GM23338 (cell line): Measurements from ENCODE around the gene CLIC5. TPM values are rescaled to one million over a fixed set of nuclear protein-coding genes. Genes with fewer than 3 reads are reported as not detected.

Experiments
- ATAC-seq: fragments of 200-7000 bp; cut with Tn5 transposase; 3 replicates; pipeline ENCODE4 v1.9.1; 2020
- DNase-seq: peaks from one replicate; pipeline ENCODE4 v3.0.0-alpha.2; 2015; ENCODE audit warnings: low spot score
- H2AFZ ChIP-seq: fragments of 200-600 bp; sonication (generic); 2 replicates; pipeline ENCODE4 v1.8.0; 2016; ENCODE audit warnings: antibody characterized with exemption, mild to moderate bottlenecking, moderate library complexity
- H3F3A ChIP-seq: fragments of 200-600 bp; sonication (generic); replicated peaks from 2 replicates; pipeline ENCODE4 v1.8.0; 2017; ENCODE audit warnings: antibody characterized with exemption, mixed run types, low read depth
- H3K27ac ChIP-seq: fragments of 200-600 bp; sonication (generic); 2 replicates; pipeline ENCODE4 v1.6.1; 2016; ENCODE audit warnings: low read depth
- H3K27me3 ChIP-seq: fragments of 200-600 bp; sonication (generic); 2 replicates; pipeline ENCODE4 v1.8.0; 2016; ENCODE audit warnings: mild to moderate bottlenecking, mixed run types, moderate library complexity; ENCODE audit not compliant: insufficient read depth
- H3K36me3 ChIP-seq: fragments of 200-600 bp; sonication (generic); 2 replicates; pipeline ENCODE4 v1.8.0; 2016; ENCODE audit warnings: mild to moderate bottlenecking; ENCODE audit not compliant: insufficient read depth
- H3K4me1 ChIP-seq: fragments of 200-600 bp; sonication (generic); 2 replicates; pipeline ENCODE4 v1.8.0; 2016; ENCODE audit warnings: mild to moderate bottlenecking, moderate library complexity; ENCODE audit not compliant: insufficient read depth
- H3K4me2 ChIP-seq: fragments of 200-600 bp; sonication (generic); 2 replicates; pipeline ENCODE4 v1.7.1; 2017; ENCODE audit warnings: mixed run types
- H3K4me3 ChIP-seq: fragments of 200-600 bp; sonication (generic); 2 replicates; pipeline ENCODE4 v1.6.1; 2016; ENCODE audit warnings: mixed run types
- H3K79me2 ChIP-seq: fragments of 200-600 bp; sonication (generic); replicated peaks from 2 replicates; pipeline ENCODE4 v1.8.0; 2017; ENCODE audit warnings: mild to moderate bottlenecking; ENCODE audit not compliant: insufficient read depth
- H3K9me2 ChIP-seq: fragments of 200-600 bp; sonication (generic); 2 replicates; pipeline ENCODE4 v1.8.0; 2017; ENCODE audit not compliant: insufficient read depth
- H4K20me1 ChIP-seq: fragments of 200-600 bp; sonication (generic); replicated peaks from 2 replicates; pipeline ENCODE4 v1.8.0; 2017; ENCODE audit warnings: mild to moderate bottlenecking; ENCODE audit not compliant: insufficient read depth
- H3K27ac Mint-ChIP-seq: 2 replicates; pipeline ENCODE4 v1.8.0; 2020; ENCODE audit warnings: inconsistent platforms, mild to moderate bottlenecking, moderate library complexity, mixed read lengths
- H3K27me3 Mint-ChIP-seq: 3 replicates; pipeline ENCODE4 v1.8.0; 2022; ENCODE audit warnings: low read depth, mild to moderate bottlenecking, moderate library complexity, mixed read lengths, inconsistent platforms; ENCODE audit not compliant: insufficient read depth, poor library complexity
- H3K36me3 Mint-ChIP-seq: 3 replicates; pipeline ENCODE4 v1.8.0; 2021; ENCODE audit warnings: low read depth, mild to moderate bottlenecking, inconsistent platforms, moderate library complexity, mixed read lengths
- H3K4me1 Mint-ChIP-seq: 3 replicates; pipeline ENCODE4 v1.8.0; 2020; ENCODE audit warnings: mild to moderate bottlenecking, inconsistent platforms, mixed read lengths
- H3K4me3 Mint-ChIP-seq: 3 replicates; pipeline ENCODE4 v1.8.0; 2021; ENCODE audit warnings: moderate library complexity, mild to moderate bottlenecking, inconsistent platforms, mixed read lengths
- H3K9me3 Mint-ChIP-seq: 3 replicates; pipeline ENCODE4 v1.8.0; 2020; ENCODE audit warnings: moderate library complexity, mild to moderate bottlenecking, inconsistent platforms, mixed read lengths
- CREB1 ChIP-seq: fragments of 250-450 bp; sonication (Bioruptor Pico); IDR thresholded peaks from 2 replicates; pipeline ENCODE4 v1.5.0; 2020; ENCODE audit warnings: low read depth, mild to moderate bottlenecking, moderate library complexity
- EZH2 ChIP-seq: fragments of 200-600 bp; sonication (generic); IDR thresholded peaks from one replicate; pipeline ENCODE4 v1.8.0; 2017; ENCODE audit warnings: antibody characterized with exemption, mild to moderate bottlenecking, low read depth; ENCODE audit not compliant: unreplicated experiment
- EZH2phosphoT487 ChIP-seq: fragments of 200-600 bp; sonication (generic); IDR thresholded peaks from one replicate; pipeline ENCODE4 v1.8.1; 2018; ENCODE audit warnings: antibody characterized with exemption; ENCODE audit not compliant: unreplicated experiment
- JUNB ChIP-seq: IDR thresholded peaks from one replicate; pipeline ENCODE4 v1.6.1; 2016; ENCODE audit warnings: antibody characterized with exemption; ENCODE audit not compliant: unreplicated experiment
- NANOG ChIP-seq: IDR thresholded peaks from 2 replicates; pipeline ENCODE4 v1.6.1; 2016; ENCODE audit warnings: antibody characterized with exemption, borderline replicate concordance
- POLR2AphosphoS5 ChIP-seq: IDR thresholded peaks from 2 replicates; pipeline ENCODE4 v1.6.1; 2016; ENCODE audit warnings: antibody characterized with exemption, low read depth
- STAT1 ChIP-seq: IDR thresholded peaks from one replicate; pipeline ENCODE4 v1.6.1; 2016; ENCODE audit warnings: antibody characterized with exemption; ENCODE audit not compliant: unreplicated experiment
- ZNF114 ChIP-seq: fragments of 250-450 bp; sonication (Bioruptor Pico); IDR thresholded peaks from 2 replicates; pipeline ENCODE4 v1.5.0; 2020; ENCODE audit warnings: mild to moderate bottlenecking, moderate library complexity
- ZNF331 ChIP-seq: fragments of 250-450 bp; sonication (Bioruptor Pico); IDR thresholded peaks from 2 replicates; pipeline ENCODE4 v1.5.0; 2020; ENCODE audit warnings: low read depth, mild to moderate bottlenecking, moderate library complexity
- polyA plus RNA-seq: library from polyadenylated mRNA; unstranded; fragments of >200 nt; fragmentation: Nextera tagmentation; extraction: Ambion mirVana; gene quantifications from 2 replicates; pipeline ENCODE4 v1.2.1, GENCODE V29; 2016
- total RNA-seq: library from RNA; depleted of rRNA; stranded (reverse); fragments of >200 nt; shearing (Covaris generic); gene quantifications from 2 replicates; pipeline ENCODE4 v1.2.3, GENCODE V29; 2014
- TF ChIP-seq, protein P1 (sequence below): fragments of 250-450 bp; sonication (Bioruptor Pico); IDR thresholded peaks from 2 replicates; pipeline ENCODE4 v1.5.0; 2020; ENCODE audit warnings: mild to moderate bottlenecking, moderate library complexity
- TF ChIP-seq, protein P2 (sequence below), 2 experiments: fragments of 200-600 bp in 1 of 2; sonication (generic) in 1 of 2; conservative IDR thresholded peaks; 2 replicates each; pipeline versions ENCODE4 v1.5.1 to v1.6.1; 2016 to 2017; ENCODE audit warnings: antibody characterized with exemption in 2 of 2, low read depth in 2 of 2, mild to moderate bottlenecking in 2 of 2, moderate library complexity in 1 of 2
- TF ChIP-seq, protein P3 (sequence below): IDR thresholded peaks from 2 replicates; pipeline ENCODE4 v1.6.1; 2016; ENCODE audit warnings: antibody characterized with exemption
- TF ChIP-seq, protein P4 (sequence below): IDR thresholded peaks from one replicate; pipeline ENCODE4 v1.6.1; 2018; ENCODE audit warnings: antibody characterized with exemption; ENCODE audit not compliant: unreplicated experiment

Gene CLIC5
- total and polyA plus RNA-seq, 2 experiments from 2014 or later = 0.08 TPM; not detected in 1

DNA sequence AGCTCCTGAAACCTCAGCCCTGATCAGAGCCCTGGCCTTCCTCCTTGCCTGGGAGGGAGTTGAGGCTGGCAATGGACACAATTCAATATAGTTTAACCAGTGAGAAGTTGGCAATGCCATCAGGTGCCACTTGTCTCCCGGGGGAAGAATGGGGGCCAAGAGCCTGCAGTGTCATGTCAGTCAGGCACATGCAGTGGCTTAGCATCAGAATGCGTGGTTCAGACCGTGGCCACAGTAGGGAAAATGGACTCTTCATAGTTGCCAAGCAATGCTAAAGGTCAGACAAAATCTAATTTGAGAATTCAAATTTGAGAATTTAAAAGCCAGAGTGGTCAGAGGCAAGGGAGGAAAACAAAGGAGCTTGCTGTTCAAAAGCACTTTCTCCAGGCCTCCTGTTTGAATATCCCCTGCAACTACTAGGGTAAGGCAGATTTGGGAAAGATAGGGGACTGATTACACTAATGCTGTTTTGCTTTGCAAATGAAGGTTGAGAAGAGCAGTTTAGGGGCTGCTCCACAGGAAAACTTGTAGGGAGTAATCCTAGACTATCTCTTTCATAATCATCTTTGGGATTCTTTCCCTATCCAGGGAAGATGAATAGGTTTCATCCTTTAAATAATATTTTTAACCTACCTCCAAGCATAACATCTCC, 33.1 kb upstream of the CLIC5 start:
- Histone ChIP-seq H3K27ac (no peak overlapping the region), H3K36me3 (no peaks in the 10 kb centered on the region), H4K20me1 (no peaks in the 10 kb centered on the region), H3F3A (no peaks in the 10 kb centered on the region), H3K9me2 (no peaks in the 10 kb centered on the region), H3K27me3 (no peaks in the 10 kb centered on the region), H3K4me1 (peaks cover 4% of the 10 kb centered on the region), H3K4me2 (no peak overlapping the region), H2AFZ (peak overlapping the region; percentile 88), H3K79me2 (no peaks in the 10 kb centered on the region), H3K4me3 (no peak overlapping the region)
- TF ChIP-seq CREB1 (CRISPR knock-in tag) (no peak), EZH2 (no peak), STAT1 (no peak), NANOG (no peak), ZNF114 (no peak), JUNB (no peak), EZH2phosphoT487 (no peak), POLR2AphosphoS5 (no peak), ZNF331 (CRISPR knock-in tag) (no peak)
- TF ChIP-seq, protein P1, sequence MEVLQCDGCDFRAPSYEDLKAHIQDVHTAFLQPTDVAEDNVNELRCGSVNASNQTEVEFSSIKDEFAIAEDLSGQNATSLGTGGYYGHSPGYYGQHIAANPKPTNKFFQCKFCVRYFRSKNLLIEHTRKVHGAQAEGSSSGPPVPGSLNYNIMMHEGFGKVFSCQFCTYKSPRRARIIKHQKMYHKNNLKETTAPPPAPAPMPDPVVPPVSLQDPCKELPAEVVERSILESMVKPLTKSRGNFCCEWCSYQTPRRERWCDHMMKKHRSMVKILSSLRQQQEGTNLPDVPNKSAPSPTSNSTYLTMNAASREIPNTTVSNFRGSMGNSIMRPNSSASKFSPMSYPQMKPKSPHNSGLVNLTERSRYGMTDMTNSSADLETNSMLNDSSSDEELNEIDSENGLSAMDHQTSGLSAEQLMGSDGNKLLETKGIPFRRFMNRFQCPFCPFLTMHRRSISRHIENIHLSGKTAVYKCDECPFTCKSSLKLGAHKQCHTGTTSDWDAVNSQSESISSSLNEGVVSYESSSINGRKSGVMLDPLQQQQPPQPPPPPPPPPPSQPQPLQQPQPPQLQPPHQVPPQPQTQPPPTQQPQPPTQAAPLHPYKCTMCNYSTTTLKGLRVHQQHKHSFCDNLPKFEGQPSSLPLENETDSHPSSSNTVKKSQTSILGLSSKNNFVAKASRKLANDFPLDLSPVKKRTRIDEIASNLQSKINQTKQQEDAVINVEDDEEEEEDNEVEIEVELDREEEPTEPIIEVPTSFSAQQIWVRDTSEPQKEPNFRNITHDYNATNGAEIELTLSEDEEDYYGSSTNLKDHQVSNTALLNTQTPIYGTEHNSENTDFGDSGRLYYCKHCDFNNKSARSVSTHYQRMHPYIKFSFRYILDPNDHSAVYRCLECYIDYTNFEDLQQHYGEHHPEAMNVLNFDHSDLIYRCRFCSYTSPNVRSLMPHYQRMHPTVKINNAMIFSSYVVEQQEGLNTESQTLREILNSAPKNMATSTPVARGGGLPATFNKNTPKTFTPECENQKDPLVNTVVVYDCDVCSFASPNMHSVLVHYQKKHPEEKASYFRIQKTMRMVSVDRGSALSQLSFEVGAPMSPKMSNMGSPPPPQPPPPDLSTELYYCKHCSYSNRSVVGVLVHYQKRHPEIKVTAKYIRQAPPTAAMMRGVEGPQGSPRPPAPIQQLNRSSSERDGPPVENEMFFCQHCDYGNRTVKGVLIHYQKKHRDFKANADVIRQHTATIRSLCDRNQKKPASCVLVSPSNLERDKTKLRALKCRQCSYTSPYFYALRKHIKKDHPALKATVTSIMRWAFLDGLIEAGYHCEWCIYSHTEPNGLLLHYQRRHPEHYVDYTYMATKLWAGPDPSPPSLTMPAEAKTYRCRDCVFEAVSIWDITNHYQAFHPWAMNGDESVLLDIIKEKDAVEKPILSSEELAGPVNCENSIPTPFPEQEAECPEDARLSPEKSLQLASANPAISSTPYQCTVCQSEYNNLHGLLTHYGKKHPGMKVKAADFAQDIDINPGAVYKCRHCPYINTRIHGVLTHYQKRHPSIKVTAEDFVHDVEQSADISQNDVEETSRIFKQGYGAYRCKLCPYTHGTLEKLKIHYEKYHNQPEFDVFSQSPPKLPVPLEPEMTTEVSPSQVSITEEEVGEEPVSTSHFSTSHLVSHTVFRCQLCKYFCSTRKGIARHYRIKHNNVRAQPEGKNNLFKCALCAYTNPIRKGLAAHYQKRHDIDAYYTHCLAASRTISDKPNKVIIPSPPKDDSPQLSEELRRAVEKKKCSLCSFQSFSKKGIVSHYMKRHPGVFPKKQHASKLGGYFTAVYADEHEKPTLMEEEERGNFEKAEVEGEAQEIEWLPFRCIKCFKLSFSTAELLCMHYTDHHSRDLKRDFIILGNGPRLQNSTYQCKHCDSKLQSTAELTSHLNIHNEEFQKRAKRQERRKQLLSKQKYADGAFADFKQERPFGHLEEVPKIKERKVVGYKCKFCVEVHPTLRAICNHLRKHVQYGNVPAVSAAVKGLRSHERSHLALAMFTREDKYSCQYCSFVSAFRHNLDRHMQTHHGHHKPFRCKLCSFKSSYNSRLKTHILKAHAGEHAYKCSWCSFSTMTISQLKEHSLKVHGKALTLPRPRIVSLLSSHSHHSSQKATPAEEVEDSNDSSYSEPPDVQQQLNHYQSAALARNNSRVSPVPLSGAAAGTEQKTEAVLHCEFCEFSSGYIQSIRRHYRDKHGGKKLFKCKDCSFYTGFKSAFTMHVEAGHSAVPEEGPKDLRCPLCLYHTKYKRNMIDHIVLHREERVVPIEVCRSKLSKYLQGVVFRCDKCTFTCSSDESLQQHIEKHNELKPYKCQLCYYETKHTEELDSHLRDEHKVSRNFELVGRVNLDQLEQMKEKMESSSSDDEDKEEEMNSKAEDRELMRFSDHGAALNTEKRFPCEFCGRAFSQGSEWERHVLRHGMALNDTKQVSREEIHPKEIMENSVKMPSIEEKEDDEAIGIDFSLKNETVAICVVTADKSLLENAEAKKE (CRISPR knock-in tag) = no peak
- TF ChIP-seq, protein P2, sequence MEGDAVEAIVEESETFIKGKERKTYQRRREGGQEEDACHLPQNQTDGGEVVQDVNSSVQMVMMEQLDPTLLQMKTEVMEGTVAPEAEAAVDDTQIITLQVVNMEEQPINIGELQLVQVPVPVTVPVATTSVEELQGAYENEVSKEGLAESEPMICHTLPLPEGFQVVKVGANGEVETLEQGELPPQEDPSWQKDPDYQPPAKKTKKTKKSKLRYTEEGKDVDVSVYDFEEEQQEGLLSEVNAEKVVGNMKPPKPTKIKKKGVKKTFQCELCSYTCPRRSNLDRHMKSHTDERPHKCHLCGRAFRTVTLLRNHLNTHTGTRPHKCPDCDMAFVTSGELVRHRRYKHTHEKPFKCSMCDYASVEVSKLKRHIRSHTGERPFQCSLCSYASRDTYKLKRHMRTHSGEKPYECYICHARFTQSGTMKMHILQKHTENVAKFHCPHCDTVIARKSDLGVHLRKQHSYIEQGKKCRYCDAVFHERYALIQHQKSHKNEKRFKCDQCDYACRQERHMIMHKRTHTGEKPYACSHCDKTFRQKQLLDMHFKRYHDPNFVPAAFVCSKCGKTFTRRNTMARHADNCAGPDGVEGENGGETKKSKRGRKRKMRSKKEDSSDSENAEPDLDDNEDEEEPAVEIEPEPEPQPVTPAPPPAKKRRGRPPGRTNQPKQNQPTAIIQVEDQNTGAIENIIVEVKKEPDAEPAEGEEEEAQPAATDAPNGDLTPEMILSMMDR (conservative IDR thresholded peaks at IDR 0.05; ENCODE audit: low read depth in 2 of 2) = no peak
- TF ChIP-seq, protein P3, sequence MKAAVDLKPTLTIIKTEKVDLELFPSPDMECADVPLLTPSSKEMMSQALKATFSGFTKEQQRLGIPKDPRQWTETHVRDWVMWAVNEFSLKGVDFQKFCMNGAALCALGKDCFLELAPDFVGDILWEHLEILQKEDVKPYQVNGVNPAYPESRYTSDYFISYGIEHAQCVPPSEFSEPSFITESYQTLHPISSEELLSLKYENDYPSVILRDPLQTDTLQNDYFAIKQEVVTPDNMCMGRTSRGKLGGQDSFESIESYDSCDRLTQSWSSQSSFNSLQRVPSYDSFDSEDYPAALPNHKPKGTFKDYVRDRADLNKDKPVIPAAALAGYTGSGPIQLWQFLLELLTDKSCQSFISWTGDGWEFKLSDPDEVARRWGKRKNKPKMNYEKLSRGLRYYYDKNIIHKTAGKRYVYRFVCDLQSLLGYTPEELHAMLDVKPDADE = no peak
- TF ChIP-seq, protein P4, sequence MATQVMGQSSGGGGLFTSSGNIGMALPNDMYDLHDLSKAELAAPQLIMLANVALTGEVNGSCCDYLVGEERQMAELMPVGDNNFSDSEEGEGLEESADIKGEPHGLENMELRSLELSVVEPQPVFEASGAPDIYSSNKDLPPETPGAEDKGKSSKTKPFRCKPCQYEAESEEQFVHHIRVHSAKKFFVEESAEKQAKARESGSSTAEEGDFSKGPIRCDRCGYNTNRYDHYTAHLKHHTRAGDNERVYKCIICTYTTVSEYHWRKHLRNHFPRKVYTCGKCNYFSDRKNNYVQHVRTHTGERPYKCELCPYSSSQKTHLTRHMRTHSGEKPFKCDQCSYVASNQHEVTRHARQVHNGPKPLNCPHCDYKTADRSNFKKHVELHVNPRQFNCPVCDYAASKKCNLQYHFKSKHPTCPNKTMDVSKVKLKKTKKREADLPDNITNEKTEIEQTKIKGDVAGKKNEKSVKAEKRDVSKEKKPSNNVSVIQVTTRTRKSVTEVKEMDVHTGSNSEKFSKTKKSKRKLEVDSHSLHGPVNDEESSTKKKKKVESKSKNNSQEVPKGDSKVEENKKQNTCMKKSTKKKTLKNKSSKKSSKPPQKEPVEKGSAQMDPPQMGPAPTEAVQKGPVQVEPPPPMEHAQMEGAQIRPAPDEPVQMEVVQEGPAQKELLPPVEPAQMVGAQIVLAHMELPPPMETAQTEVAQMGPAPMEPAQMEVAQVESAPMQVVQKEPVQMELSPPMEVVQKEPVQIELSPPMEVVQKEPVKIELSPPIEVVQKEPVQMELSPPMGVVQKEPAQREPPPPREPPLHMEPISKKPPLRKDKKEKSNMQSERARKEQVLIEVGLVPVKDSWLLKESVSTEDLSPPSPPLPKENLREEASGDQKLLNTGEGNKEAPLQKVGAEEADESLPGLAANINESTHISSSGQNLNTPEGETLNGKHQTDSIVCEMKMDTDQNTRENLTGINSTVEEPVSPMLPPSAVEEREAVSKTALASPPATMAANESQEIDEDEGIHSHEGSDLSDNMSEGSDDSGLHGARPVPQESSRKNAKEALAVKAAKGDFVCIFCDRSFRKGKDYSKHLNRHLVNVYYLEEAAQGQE = no peak
- no peak for DNase-seq
- no peak overlapping the region for H3K4me3 Mint-ChIP-seq
- peaks cover 17% of the 10 kb centered on the region; the same call in 2 of the 3 replicates for H3K4me1 Mint-ChIP-seq
- no peaks in the 10 kb centered on the region for H3K27me3 Mint-ChIP-seq
- H3K27ac Mint-ChIP-seq = no peak overlapping the region
- no peaks in the 10 kb centered on the region for H3K36me3 Mint-ChIP-seq
- peak; percentile 55 for ATAC-seq
- H3K9me3 Mint-ChIP-seq = no peaks in the 10 kb centered on the region
